ENCODE results near the gene MAGEL2.

The MAGEL2 gene

DNA sequence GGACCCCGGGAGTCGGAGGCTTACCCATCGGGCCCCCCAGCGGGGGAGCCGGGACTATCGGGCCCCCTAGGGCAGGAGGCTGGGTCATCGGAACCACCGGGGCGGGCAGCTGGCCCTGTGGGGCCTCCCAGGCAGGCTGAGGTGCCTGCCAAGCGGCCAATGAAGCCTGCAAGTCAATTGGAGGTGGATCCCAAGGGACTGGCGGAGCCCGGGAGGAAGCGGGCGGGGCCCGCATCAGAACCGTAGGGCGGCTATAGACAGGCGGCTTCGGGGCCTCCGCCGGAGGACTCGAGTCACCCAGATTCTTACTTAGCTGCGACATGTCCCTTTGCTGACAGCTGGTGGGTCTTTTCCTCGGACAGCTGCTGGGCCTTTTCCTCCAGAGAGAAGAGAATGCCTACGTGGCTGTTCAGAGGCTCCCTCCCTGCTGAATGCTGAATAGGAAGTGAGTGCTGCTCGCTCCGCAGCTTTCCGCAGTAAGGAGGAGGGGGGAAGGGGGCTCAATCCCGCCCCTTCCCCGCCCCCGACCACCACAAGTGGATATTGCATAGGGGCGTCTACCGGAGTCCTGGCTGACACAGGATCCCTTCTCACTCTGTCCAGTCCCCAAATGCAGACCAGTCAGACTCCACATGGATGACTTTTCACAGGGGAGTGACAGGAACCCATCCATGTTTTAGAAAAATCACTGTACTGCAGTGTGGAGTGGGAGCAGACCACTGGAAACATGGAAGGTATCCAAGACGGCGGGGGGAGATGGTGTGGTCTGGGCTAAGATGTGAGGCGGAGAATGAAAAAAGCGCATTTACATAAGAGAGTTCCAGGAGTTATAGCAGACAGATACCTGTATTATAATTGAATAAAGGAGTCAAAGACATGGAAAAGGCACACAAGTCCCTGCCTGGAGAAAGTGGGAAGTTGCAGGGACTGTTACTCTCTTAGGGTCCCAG lies at the start of gene MAGEL2:
MAGEL2 (minus strand) TSS at position 447 of the 950 bp plus-strand sequence; CDS start at position 322, 125 bp downstream.
- DNase-seq, result no peak

GRCh38 chr15:23695282-23695681 lies 47.6 kb upstream of the MAGEL2 start:
- DNase-seq, result no peak

DNA sequence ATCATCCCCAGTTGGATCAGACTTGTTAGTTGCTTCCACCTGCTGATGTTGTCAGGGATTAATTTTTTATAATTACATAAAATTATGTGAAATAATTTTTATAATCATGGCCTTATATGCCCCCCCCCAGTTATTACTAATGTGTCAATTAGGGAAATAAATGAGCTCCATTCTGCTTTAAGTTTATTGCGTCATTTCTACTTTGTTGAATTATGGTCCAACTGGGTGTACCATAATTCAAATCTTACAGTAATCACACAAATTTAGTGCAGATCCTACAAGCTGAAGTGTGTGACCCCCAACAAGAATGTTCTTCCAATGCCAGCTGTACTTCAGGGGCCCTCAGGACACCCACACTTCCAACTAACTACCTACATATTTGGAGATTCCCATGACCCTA lies 46.9 kb upstream of the MAGEL2 start:
- no peak for DNase-seq

- no peak for DNase-seq
These were observed 42.8 kb upstream of the MAGEL2 start for GRCh38 chr15:23690450-23690852.

DNA sequence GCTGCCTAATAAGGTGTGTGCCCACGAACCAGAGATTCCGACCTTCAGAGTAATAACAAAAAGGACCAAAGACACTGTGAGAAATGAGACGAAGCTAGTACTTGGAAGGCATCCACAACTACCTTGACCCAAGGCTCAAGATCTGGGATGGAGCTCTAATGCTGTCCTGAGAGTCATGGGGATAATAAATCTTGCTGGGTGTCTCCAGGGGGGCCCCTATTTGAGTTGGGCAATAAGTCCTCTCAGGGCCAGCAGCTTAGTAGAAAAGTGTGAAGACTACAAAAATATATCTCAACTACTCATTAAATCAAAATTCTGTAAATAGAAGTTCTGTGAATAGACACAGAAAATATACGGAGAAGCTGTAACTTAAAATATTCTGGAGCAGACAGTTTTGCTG lies 42.3 kb upstream of the MAGEL2 start:
- no peak for DNase-seq

DNA sequence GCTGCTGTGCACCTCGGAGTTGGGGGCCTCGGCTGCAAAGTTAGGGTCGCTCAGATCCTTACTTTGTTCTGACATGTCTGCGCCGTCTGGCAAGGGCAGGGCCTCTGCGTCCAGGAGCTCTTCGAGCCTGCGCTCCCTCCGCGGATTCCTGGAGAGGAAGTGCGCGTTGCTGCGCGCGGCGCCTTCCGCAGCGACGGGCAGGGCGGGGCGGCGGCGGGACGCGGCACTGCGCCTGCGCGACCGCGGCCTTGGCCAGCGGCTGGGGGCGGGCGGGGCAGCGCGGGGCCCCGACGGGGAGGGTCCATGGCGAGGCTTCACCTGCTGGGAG lies 39.4 kb upstream of the MAGEL2 start, which contains the start of gene NDN:
NDN (minus strand) TSS at position 163 of the 328 bp plus-strand sequence; CDS start at position 75, 88 bp downstream.
- peak; percentile 31 for DNase-seq

DNA sequence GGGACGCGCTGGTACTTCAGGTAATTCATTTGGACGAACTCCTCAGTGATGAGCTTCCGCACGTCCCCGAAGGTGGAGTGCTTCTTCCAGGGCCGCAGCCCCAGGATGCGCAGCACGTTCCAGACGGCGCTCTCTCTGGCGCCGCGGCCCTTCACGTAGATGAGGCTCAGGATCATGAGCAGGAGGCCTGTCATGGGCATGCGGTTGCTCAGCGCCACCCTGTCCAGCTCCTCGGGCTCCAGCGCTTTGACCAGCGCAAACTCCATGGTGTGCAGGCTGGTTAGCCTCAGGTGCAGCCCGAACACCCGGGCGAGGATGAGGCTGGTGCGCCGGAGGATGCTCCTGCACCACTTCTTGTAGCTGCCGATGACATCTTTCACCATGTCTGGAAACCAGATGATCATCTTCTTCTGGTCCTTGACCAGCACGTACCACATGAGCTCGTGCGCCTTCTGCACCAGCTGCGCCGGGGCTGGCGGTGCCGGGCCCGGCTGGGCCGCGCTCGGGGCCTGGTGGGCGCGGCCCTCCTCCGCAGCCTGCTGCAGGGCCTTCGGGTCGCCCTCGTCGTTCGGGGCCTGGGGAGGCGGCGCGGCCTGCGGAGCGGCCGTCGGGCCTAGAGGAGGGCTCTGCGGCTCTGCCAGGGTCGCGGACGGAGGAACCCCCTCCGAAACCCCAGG lies 38.9 kb upstream of the MAGEL2 start:
- DNase-seq, result no peak

DNA sequence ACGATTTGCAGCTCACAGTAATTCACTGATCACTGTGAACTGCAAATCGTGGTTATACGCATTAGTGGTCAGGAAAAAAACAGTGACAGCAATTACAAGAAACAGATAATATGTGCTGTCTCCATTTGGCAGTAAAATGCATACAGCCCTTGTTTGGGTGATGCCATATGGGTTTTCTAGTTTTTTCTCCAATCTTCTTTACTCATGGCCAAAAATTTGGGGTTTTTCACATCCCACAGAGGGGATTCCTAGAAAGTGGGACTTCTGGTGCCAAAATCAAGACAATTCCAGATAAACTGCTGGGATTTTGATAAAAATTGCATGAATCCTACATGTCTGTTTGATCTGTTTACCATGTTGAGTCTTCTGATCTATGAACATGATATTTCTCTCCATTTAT lies 23.8 kb upstream of the MAGEL2 start:
- DNase-seq, result no peak

GRCh38 chr15:23670970-23671369 lies 23.3 kb upstream of the MAGEL2 start:
- DNase-seq, result no peak

GRCh38 chr15:23663232-23663631 lies 15.6 kb upstream of the MAGEL2 start:
- no peak for DNase-seq

DNA sequence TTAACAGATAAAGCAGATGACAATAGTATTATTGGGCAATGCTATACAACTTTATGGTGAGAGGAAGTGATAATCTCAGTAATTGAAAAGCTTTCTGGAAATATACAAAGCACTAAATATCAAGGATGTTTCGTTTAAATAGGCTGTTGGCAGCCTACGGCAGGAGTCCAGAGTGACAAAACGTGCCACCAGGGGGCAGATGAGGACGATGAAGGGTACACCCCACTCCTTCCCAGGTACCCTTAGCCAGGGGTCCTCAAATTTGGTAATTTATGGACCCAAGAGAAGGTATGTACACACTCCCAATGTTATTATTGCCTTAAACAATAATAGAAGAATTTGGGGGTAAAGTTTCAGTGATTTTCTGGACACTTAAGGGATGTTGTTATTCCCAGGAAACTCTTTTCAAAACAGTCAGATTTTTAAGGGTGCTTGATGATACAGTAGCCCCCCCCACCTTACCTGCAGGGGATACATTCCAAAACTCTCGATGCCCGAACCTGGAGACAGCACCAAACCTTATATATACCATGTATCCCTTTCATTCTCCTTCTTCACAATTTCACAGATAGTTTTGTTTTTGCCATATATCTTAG lies 1.4 kb upstream of the MAGEL2 start:
- DNase-seq, result peak; percentile 15

GRCh38 chr15:23647001-23647295 lies 719 bp downstream of the MAGEL2 start:
- no peak for DNase-seq

DNA sequence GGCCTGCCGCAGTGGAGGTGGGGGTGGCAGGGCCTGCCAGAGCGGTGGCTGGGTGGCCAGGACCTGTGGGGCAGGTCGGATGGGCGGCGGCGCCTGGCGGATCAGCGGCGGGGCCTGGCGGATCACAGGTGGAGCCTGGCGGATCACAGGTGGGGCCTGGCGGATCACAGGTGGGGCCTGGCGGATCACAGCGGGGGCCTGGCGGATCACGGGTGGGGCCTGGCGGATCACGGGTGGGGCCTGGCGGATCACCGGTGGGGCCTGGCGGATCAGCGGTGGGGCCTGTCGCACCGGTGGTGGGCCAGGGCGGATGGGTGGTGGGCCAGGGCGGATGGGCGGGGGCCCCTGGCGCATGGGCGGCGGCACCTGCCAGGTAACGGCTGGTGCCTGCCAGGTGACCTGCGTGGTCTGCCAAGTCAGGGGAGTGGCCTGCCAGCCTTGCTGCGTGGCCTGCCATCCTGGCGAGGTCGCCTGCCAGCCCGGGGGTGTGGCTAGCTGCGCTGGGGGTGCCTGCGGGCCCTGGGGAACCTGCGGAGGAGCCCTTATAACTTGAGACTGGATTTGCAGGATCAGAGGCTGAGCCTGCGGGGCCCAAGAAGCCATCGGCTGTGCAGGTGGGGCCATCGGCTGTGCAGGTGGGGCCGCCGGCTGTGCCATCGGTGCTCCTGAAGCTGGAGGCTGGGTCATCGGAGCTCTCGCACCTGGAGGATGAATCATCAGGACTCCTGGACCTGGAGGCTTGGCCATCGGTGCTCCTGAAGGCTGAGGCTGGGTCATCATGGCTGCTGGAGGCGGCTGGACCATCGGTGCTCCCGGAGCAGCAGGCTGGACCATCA lies 1.3 kb downstream of the MAGEL2 start:
- no peak for DNase-seq

DNA sequence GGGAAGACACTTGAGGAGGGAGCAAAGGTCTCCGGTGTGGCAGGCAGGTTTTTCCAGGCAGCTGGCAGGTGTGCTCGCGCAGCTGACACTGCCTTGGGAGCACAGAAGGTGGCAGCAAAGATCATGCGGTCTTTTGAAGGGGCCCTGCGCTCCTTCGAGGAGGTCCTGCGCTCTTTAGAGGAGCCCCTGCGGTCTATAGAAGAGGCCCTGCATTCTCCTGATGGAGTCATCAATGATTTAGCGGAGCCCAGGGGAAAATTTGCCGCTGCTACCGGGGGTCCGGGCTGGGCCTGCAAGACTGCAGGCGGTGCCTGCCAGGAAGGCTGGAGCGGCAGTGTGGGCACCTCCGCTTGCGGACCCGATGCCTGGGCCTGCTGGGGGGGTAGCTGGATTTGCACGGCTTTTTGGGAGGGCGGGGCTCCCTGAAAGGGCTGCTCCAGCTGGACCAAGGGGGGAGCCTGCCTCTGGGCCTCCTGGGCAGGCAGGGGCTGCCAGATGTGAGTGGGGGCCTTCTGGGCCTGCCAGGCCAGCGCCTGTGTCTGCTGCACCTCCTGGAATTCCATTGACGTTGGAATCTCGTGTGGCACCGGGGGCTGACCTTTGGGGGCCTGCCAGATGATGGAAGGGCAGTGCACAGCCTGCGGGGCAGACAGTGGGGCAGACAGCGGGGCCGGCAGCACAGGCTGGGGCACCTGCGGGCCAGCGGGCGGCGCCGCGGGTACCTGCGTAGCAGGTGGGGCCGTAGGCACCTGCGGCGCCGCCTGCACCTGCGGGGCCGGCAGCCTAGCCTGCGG lies 2.1 kb downstream of the MAGEL2 start:
- no peak for DNase-seq

DNA sequence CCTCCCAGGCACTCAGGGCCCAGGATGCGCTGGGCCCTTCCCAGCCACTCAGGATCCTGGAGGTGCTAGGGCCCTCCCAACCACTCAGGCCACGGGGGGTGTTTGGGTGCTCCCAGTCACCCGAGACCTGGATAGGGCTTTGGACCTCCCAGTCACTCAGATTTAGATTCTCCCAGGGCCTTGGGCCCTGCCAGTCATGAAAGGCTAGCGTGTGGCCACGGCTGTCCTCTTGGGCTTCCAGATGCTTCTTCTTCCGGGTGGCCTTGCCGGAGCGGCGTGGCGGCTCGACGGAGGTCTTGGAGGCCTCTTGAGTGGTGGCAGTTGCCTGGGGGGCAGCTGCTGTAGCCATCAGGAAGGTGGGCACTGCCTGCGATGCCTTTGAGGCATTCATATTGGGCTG lies 2.8 kb downstream of the MAGEL2 start:
- no peak for DNase-seq

GRCh38 chr15:23642413-23643044 lies 5.1 kb downstream of the MAGEL2 start:
- DNase-seq, result peak; percentile 49

- no peak for DNase-seq
These were observed 13.5 kb downstream of the MAGEL2 start for GRCh38 chr15:23634181-23634580.

DNA sequence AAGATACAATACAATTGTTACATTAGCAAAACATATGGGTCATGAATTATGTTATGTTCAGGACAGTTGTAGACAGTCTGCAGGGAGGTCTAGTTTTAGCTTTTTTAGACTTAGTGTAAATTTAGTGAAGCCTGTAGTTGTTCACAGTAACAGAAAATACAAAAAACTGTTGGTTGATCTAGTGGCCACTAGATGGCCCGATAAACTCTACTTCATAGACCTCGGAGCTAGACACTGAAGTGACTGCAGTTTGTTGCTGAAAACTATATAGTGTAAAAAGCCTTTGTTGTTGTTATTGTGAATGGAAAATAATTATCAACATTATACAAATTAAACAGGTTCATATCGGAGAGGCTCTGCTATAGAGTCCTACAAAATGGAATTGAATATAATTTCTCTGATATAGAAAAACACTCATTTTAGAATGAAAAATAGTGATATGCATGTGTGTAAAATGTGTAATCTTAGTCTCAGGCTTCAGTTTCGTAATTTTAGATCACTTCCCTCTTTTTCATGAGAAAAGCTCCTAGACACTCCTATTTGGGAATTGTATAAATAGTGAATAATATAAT lies 18.3 kb downstream of the MAGEL2 start:
- peak; percentile 7 for DNase-seq

DNA sequence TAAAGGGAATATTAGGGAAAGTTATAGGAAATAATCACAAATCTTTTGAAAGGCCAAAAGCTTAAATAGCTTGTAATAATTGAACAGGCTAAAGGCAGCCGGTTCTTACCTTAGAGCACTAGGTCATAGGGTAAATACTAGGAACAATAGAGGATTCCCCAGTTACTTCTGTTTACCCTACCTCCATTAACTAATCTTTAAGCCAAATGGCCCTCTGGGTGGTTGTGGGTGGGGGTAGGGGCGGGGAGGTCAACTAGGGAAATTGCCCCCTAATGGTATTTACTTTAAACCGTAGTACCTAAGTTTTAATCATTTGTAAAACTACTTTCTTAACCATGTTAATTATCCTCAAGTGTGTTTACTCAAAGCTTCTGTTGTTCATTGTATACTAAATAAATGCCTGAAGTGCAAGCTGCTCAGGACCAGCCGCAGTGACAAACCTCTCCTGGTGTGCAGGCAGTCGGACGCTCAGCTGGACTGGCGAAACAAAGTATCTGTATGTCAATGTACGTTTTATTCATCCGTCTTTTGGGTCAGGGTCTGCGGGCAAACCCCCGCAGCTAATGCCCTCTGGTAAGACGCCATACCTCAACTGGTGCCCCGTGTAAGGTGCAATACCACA lies 18.9 kb downstream of the MAGEL2 start:
- no peak for DNase-seq

DNA sequence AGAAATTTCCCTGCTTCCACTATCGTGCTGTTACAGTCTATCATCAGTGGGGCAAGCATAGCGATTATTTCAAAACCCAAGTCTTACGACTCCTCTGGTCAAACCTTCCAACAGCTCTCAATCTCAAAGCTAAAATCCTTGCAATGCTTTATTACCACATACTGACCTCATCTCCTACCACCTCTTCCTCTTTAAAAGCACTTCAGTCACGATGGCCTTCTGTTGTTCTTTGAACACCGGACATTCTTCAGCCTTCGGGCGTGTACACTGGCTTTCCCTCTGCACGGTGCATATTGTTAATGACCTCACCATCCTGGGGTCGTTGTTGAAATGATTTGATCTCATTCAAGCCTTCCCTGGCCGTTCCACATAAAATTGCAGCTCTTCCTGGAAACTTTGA lies 31.1 kb downstream of the MAGEL2 start:
- DNase-seq, result no peak

DNA sequence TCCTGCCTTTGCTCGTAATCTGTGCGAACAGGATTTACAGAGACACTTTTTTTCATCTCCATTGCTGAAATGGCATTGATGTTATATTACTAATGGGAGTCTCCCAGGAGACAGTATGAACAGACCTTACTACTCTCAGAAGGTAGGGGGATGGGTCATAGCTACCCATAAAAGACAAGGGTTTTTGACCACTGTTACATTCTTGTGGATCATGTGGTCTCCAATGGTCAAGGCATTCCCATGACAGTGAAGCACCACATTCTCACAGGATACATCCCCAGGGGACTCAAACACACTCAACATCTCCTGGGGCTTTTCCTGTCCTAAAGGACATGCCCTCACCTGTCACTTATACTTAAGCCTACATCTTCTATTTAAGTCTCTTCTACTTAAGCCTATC lies 41.4 kb downstream of the MAGEL2 start:
- no peak for DNase-seq

All from activated CD4-positive, alpha-beta T cell treated with anti-CD3 and anti-CD28 coated beads, Interleukin-10, Interleukin-2, amounts not matched to agents 100 ng/mL and 50 ng/mL, durations not matched to agents 16 hours and 8 hours (primary cell).